Astrocyte of the spinal cord (primary cell): Measurements from ENCODE around the gene ZNF598.

Source experiments
- DNase-seq: peaks from one replicate; pipeline ENCODE4 v3.0.0; 2011; ENCODE audit warnings: low read depth, low spot score
- H3K4me3 ChIP-seq: 2 replicates; pipeline ENCODE4 v1.5.1; 2011; ENCODE audit warnings: low read depth, mild to moderate bottlenecking, low read length, moderate library complexity
- in situ Hi-C: cut with HindIII; loops from 2 replicates; pipeline ENCODE4 v1.10.0; 2017; ENCODE audit warnings: low sequenced_read_pairs
- TF ChIP-seq, protein P1 (sequence below): IDR thresholded peaks from 2 replicates; pipeline ENCODE4 v1.5.1; 2012; ENCODE audit warnings: low read depth, mild to moderate bottlenecking, low read length, inconsistent platforms

Gene ZNF598

GRCh38 chr16:1990351-1991134 is 19.1 kb downstream of the ZNF598 start:
- in situ Hi-C loops, result no loop called here
- DNase-seq, result no peak
- no peak overlapping the region for H3K4me3 ChIP-seq
- TF ChIP-seq, protein P1, sequence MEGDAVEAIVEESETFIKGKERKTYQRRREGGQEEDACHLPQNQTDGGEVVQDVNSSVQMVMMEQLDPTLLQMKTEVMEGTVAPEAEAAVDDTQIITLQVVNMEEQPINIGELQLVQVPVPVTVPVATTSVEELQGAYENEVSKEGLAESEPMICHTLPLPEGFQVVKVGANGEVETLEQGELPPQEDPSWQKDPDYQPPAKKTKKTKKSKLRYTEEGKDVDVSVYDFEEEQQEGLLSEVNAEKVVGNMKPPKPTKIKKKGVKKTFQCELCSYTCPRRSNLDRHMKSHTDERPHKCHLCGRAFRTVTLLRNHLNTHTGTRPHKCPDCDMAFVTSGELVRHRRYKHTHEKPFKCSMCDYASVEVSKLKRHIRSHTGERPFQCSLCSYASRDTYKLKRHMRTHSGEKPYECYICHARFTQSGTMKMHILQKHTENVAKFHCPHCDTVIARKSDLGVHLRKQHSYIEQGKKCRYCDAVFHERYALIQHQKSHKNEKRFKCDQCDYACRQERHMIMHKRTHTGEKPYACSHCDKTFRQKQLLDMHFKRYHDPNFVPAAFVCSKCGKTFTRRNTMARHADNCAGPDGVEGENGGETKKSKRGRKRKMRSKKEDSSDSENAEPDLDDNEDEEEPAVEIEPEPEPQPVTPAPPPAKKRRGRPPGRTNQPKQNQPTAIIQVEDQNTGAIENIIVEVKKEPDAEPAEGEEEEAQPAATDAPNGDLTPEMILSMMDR, result no peak

GRCh38 chr16:1990101-1990350 is 19.6 kb downstream of the ZNF598 start:
- no peak overlapping the region for H3K4me3 ChIP-seq
- in situ Hi-C loops, result no loop called here
- no peak for DNase-seq
- TF ChIP-seq, protein P1, result no peak

- no peak for DNase-seq
- H3K4me3 ChIP-seq, result no peak within 1 kb of the TSS
- in situ Hi-C loops, result no loop called here
- TF ChIP-seq, protein P1, result no peak
Observed at GRCh38 chr16:1989209-1990100, 20.2 kb downstream of the ZNF598 start, which contains the start of gene SYNGR3. SYNGR3 (plus strand) TSS chr16:1989970; CDS start chr16:1990103, 133 bp downstream.

- TF ChIP-seq, protein P1, result no peak
- DNase-seq, result no peak
- no peak overlapping the region for H3K4me3 ChIP-seq
- in situ Hi-C loops, result no loop called here
Observed at GRCh38 chr16:1987198-1987597, 22.4 kb downstream of the ZNF598 start.

- in situ Hi-C loops, result no loop called here
- peak overlapping the region; percentile 73 for H3K4me3 ChIP-seq
- no peak for DNase-seq
- TF ChIP-seq, protein P1, result no peak
Observed at GRCh38 chr16:1985466-1986150, 24.0 kb downstream of the ZNF598 start.
